ENCODE results near the gene CACNA2D3.

Gene CACNA2D3

DNA sequence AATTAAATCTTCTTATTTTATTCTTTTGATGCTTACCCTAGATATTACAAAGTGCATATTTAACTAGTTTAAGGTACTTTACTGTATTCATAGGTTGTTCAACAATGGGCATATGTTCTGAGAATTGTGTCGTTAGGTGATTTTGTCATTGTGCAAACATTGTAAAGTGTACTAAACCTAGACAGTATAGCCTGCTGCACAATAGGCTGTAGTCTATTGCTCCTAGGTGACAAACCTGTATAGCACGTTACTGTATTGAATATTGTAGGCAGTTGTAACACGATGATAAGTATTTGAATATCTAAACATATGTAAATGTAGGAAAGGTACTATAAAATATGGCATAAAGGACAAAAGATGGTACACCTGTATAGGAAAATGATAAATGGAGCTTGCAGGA is 100.7 kb downstream of the CACNA2D3 start:
- DNase-seq, result peak; percentile 30

GRCh38 chr3:54225841-54226528 is 103.6 kb downstream of the CACNA2D3 start:
- DNase-seq, result peak; percentile 52

- DNase-seq, result peak; percentile 12
Observed at GRCh38 chr3:54228806-54229205, 106.5 kb downstream of the CACNA2D3 start.

GRCh38 chr3:54232618-54233017 is 110.3 kb downstream of the CACNA2D3 start:
- peak; percentile 24 for DNase-seq

- DNase-seq, result peak; percentile 69
Observed at GRCh38 chr3:54235998-54236397, 113.6 kb downstream of the CACNA2D3 start.

DNA sequence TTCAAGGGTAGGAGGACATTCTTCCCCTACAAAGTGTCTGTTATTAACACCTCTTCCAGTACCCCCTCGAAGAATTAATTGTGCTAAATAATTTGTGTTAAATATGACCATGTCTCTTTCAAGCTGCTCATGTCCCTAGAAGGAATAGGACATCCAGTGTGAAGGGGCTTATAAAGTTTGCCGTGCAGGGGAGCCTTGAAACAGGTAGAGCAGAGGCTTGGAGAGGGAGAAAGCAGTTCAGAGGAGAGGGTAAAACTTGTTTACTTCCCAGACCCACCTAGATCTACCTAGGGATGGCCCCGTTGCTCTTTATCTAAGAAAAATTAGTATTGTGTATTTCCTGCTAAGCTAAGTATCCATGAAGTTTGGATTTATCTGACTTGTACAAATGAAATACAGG is 114.8 kb downstream of the CACNA2D3 start:
- DNase-seq, result no peak

- DNase-seq, result no peak
Observed at GRCh38 chr3:54237788-54238502, 115.6 kb downstream of the CACNA2D3 start.

GRCh38 chr3:54240309-54240708 is 118.0 kb downstream of the CACNA2D3 start:
- DNase-seq, result no peak

GRCh38 chr3:54243056-54243931 is 120.9 kb downstream of the CACNA2D3 start:
- peak; percentile 76 for DNase-seq

- DNase-seq, result peak; percentile 24
Observed at GRCh38 chr3:54243960-54244682, 121.8 kb downstream of the CACNA2D3 start.

DNA sequence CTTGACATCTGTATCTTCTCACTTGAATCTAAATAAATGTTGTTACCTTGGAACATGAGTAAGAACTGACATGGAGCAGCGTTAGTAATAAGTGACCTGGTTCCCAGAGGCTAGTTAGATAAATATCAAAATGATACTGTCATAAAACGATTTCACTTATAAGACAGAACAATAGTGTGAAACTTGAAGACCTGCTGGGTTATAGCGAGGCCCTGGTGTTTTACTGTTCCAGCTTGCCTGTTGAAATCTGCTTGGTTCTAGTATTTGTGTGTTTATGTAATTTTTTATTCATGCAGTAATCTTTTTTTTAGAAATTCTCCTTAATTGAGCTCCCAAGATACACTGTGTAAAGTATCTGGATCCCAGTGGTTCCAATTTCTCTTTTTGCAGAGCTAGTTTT is 129.4 kb downstream of the CACNA2D3 start:
- peak; percentile 15 for DNase-seq

DNA sequence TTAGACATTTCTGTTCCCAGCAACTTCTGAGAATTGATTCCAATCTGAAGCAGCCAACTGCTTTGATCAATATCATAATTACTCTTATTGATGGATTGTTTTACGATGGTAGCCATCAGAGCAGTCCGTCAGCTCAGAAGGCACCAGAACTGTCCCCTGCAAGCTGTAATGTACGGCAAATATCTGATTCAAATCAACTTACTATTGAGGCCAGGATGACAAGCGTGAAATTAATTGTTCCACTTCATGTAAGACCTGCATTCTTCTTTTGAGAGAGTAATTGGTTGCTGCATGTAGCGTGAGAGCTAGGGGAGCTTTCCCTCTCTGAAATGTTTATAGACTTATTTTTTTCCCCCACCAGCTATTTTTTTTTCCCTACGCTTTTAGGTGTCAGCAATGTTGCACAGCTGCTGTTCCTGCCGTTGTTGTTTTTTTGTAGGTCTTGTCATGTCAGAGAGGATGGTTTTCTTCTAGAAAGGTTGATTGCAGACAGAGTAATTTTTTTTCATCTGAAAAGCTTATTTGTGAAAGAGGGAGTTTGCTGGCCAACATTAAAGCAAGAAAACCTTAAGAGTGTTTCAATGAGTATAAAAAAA is 134.9 kb downstream of the CACNA2D3 start:
- DNase-seq, result no peak

- DNase-seq, result no peak
Observed at GRCh38 chr3:54259636-54260035, 137.3 kb downstream of the CACNA2D3 start.

GRCh38 chr3:54261141-54261540 is 138.8 kb downstream of the CACNA2D3 start:
- no peak for DNase-seq

DNA sequence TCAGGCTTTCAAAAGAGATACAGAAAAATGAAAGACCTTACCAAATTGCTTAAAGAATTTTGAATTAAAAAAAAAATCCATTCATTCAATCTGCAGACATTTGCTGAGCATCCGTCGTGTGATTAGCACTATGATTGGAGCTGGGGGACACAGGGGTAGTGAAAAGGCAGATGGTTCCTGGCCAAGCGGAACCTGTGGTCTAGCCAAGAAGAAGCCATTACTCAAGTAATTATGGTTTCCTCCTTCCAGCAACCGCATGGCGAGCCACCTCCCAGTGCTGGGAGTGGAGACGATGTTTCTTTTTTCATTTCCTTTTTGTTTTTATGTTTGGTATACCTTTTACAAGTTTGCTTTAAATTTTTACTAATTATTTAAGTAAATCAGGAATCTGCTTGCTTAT is 140.2 kb downstream of the CACNA2D3 start:
- no peak for DNase-seq

- DNase-seq, result no peak
Observed at GRCh38 chr3:54262946-54263345, 140.6 kb downstream of the CACNA2D3 start.

DNA sequence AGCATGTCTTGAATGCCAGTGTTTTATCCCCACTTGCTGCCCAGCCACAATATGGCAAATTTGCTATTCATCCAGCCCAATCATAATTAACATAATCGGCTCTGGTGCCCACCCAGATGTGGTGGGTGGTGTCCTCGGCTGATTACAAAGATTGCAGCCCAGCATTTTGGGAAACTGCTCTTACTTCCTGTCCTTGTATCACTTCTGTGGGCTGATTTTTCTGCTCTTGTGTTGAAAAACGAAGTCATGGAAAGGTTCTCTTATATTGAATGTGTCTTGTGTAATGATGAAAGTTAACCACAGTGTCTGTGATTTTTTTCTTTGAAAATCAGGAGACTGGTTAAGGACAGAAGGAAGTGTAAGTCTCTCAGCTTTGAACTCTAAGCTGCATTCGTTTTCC is 141.7 kb downstream of the CACNA2D3 start:
- no peak for DNase-seq

GRCh38 chr3:54270816-54271526 is 148.6 kb downstream of the CACNA2D3 start:
- DNase-seq, result peak; percentile 8

- no peak for DNase-seq
Observed at GRCh38 chr3:54273791-54274190, 151.4 kb downstream of the CACNA2D3 start.

- peak; percentile 17 for DNase-seq
Observed at GRCh38 chr3:54274607-54275006, 152.3 kb downstream of the CACNA2D3 start.

DNA sequence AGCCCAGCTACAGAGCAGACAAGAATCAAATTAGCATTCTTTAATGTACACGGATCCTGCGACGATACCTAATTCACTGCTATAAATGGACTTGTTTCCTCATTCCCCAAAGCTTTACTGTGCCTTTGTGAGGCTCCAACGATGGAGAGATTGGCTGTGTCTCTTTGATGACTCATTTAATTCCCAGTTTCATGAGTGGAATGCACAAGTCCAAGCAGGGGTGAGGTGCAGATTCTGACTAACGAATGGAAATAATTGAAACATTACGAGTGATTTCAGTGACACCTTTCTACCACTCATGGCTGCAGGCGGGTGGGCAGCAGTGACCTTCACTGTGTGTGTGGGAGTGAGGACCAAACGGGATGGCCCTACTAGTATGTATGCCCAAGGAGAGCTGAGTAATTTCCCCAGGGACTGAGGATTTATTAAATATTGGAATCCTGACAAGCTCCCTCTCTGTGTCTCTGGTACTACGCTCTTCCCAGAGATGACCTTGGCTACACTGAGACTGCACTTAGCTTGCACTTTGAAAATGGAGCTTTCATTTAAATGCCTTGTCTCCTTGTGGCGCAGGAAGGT is 156.7 kb downstream of the CACNA2D3 start:
- no peak for DNase-seq

Data from NCI-H146 (cell line).